DOHH2 (cell line): Measurements from ENCODE around the gene CHCHD6.

Source experiments
- H3F3A ChIP-seq: fragments of 200-600 bp; sonication (generic), shearing (Covaris generic); 2 replicates; pipeline ENCODE4 v1.6.0; 2016; ENCODE audit warnings: antibody characterized with exemption, mild to moderate bottlenecking; ENCODE audit not compliant: control insufficient read depth, insufficient read depth
- H3K27ac ChIP-seq: fragments of 200-600 bp; sonication (generic); 2 replicates; pipeline ENCODE4 v1.5.1; 2014; ENCODE audit warnings: low read depth, mild to moderate bottlenecking, low read length, moderate library complexity
- H3K27me3 ChIP-seq: fragments of 200-600 bp; sonication (generic); 2 replicates; pipeline ENCODE4 v1.6.1; 2014; ENCODE audit warnings: mild to moderate bottlenecking, low read length, mixed read lengths; ENCODE audit not compliant: control insufficient read depth
- H3K36me3 ChIP-seq: fragments of 200-600 bp; sonication (generic); 2 replicates; pipeline ENCODE4 v1.6.1; 2014; ENCODE audit warnings: mild to moderate bottlenecking, low read length, moderate library complexity, mixed read lengths; ENCODE audit not compliant: control insufficient read depth
- H3K4me1 ChIP-seq: fragments of 200-600 bp; sonication (generic); 2 replicates; pipeline ENCODE4 v1.6.1; 2014; ENCODE audit warnings: mild to moderate bottlenecking, low read length, mixed read lengths; ENCODE audit not compliant: control insufficient read depth
- H3K4me2 ChIP-seq: fragments of 200-600 bp; sonication (generic); 2 replicates; pipeline ENCODE4 v1.6.0; 2014; ENCODE audit warnings: mild to moderate bottlenecking, low read length, moderate library complexity
- H3K4me3 ChIP-seq: fragments of 200-600 bp; sonication (generic); 2 replicates; pipeline ENCODE4 v1.5.1; 2014; ENCODE audit warnings: mild to moderate bottlenecking, low read length, mixed read lengths
- H3K79me2 ChIP-seq: fragments of 200-600 bp; sonication (generic); 2 replicates; pipeline ENCODE4 v1.6.1; 2014; ENCODE audit warnings: mild to moderate bottlenecking, low read length, mixed read lengths; ENCODE audit not compliant: control insufficient read depth
- H3K9me2 ChIP-seq: fragments of 200-600 bp; sonication (generic); replicated peaks from 2 replicates; pipeline ENCODE4 v1.6.1; 2014; ENCODE audit warnings: mild to moderate bottlenecking, low read length, mixed read lengths; ENCODE audit not compliant: control insufficient read depth
- H3K9me3 ChIP-seq: fragments of 200-600 bp; sonication (generic); 2 replicates; pipeline ENCODE4 v1.6.1; 2014; ENCODE audit warnings: antibody characterized with exemption, low read length, mixed read lengths; ENCODE audit not compliant: control insufficient read depth, insufficient read depth
- H4K20me1 ChIP-seq: fragments of 200-600 bp; sonication (generic); 2 replicates; pipeline ENCODE4 v1.6.0; 2014; ENCODE audit warnings: low read depth, mild to moderate bottlenecking, antibody characterized with exemption, low read length, moderate library complexity; ENCODE audit not compliant: control insufficient read depth, insufficient read depth
- EZH2phosphoT487 ChIP-seq: fragments of 200-600 bp; sonication (generic); IDR thresholded peaks from 2 replicates; pipeline ENCODE4 v1.6.1; 2017; ENCODE audit warnings: borderline replicate concordance, mild to moderate bottlenecking, antibody characterized with exemption, low read length, moderate library complexity, mixed read lengths
- TF ChIP-seq, protein P1 (sequence below): fragments of 200-600 bp; sonication (generic); IDR thresholded peaks from one replicate; pipeline ENCODE4 v1.5.1; 2014; ENCODE audit warnings: antibody characterized with exemption, mild to moderate bottlenecking, low read depth, low read length; ENCODE audit not compliant: poor library complexity, severe bottlenecking

CHCHD6 gene

DNA sequence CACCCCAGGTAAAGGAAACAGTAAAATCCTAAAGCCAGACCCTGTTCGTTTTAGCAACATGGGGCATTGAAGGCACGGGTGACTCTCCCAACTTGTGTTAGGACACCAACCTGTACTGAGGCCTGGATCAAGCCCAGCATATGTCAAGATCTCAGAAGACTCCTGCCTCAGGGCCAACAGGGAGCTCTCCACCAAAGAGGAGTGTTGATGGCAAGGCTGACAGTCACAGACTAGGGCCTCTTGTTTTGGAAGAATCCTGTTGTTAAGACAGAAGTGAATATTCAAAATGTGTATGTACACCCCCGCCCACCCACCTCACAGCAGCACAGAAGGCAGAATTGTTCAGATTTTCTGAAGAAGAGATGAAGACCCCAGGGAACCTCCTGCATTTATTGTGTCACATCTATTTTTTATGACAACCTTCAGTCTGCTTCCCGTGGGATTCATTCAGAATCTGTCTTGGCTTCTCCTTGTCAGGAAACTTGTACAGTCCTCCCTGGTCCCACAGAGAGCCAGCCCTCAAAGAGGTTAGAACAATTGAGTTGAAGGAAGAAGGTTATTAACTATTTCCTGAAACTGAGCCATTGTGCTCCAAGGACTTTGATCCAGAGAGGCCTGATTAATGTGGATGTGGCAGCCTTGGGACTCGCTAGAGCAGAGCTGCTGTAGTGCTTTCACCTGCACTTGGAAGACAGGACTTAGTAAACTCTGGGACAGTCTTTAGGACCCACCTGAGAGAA is 217.2 kb downstream of the CHCHD6 start:
- Histone ChIP-seq H4K20me1 (no peaks in the 10 kb centered on the region), H3K27me3 (no peaks in the 10 kb centered on the region), H3K9me3 (no peaks in the 10 kb centered on the region)

GRCh38 chr3:126922466-126922865 is 218.4 kb downstream of the CHCHD6 start:
- Histone ChIP-seq H3F3A (no peaks in the 10 kb centered on the region), H4K20me1 (no peaks in the 10 kb centered on the region), H3K4me1 (no peaks in the 10 kb centered on the region), H3K4me2 (no peak overlapping the region), H3K36me3 (no peaks in the 10 kb centered on the region), H3K9me2 (no peaks in the 10 kb centered on the region), H3K9me3 (no peaks in the 10 kb centered on the region), H3K79me2 (no peaks in the 10 kb centered on the region), H3K4me3 (no peak overlapping the region), H3K27ac (no peak overlapping the region), H3K27me3 (no peaks in the 10 kb centered on the region)
- TF ChIP-seq, protein P1, sequence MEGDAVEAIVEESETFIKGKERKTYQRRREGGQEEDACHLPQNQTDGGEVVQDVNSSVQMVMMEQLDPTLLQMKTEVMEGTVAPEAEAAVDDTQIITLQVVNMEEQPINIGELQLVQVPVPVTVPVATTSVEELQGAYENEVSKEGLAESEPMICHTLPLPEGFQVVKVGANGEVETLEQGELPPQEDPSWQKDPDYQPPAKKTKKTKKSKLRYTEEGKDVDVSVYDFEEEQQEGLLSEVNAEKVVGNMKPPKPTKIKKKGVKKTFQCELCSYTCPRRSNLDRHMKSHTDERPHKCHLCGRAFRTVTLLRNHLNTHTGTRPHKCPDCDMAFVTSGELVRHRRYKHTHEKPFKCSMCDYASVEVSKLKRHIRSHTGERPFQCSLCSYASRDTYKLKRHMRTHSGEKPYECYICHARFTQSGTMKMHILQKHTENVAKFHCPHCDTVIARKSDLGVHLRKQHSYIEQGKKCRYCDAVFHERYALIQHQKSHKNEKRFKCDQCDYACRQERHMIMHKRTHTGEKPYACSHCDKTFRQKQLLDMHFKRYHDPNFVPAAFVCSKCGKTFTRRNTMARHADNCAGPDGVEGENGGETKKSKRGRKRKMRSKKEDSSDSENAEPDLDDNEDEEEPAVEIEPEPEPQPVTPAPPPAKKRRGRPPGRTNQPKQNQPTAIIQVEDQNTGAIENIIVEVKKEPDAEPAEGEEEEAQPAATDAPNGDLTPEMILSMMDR, result no peak
- no peak for TF ChIP-seq EZH2phosphoT487

More for the DNA sequence above, 217.2 kb downstream of the CHCHD6 start:
- TF ChIP-seq, protein P1, result no peak
- no peak for TF ChIP-seq EZH2phosphoT487
- Histone ChIP-seq H3K36me3 (no peaks in the 10 kb centered on the region), H3K4me3 (no peak overlapping the region), H3K27ac (no peak overlapping the region), H3K4me2 (no peak overlapping the region), H3K4me1 (no peaks in the 10 kb centered on the region), H3K79me2 (no peaks in the 10 kb centered on the region), H3F3A (no peaks in the 10 kb centered on the region), H3K9me2 (no peaks in the 10 kb centered on the region)

- H3K9me2 ChIP-seq, result no peaks in the 10 kb centered on the region
- no peaks in the 10 kb centered on the region for H3K79me2 ChIP-seq
- H3F3A ChIP-seq, result no peaks in the 10 kb centered on the region
These were observed 219.4 kb downstream of the CHCHD6 start for GRCh38 chr3:126923423-126923822.

More at GRCh38 chr3:126923423-126923822, 219.4 kb downstream of the CHCHD6 start:
- no peaks in the 10 kb centered on the region for H3K9me3 ChIP-seq
- H3K36me3 ChIP-seq, result no peaks in the 10 kb centered on the region
- H4K20me1 ChIP-seq, result no peaks in the 10 kb centered on the region
- TF ChIP-seq EZH2phosphoT487, result no peak
- TF ChIP-seq, protein P1, result no peak
- H3K27me3 ChIP-seq, result no peaks in the 10 kb centered on the region
- H3K27ac ChIP-seq, result no peak overlapping the region
- H3K4me2 ChIP-seq, result no peak overlapping the region
- no peak overlapping the region for H3K4me3 ChIP-seq
- H3K4me1 ChIP-seq, result no peaks in the 10 kb centered on the region
